ENCODE measurements around the gene CARD16.

The CARD16 gene

GRCh38 chr11:105049481-105049880 lies 4.3 kb upstream of the CARD16 start:
- DNase-seq (ENCODE audit: low read depth in 1 of 2, low spot score in 1 of 2): no peak
- Histone ChIP-seq H3K27ac (replicated peaks) (no peak overlapping the region), H3K4me3 (replicated peaks; ENCODE audit: insufficient read depth, low read length) (no peak overlapping the region), H3K27me3 (ENCODE audit: insufficient read depth, poor library complexity, severe bottlenecking) (no peaks in the 10 kb centered on the region)
- TF ChIP-seq REST (IDR thresholded peaks at IDR 0.05; ENCODE audit: insufficient replicate concordance, low read depth) (no peak), GABPA (IDR thresholded peaks at IDR 0.05; ENCODE audit: low read depth) (no peak), POLR2AphosphoS5 (IDR thresholded peaks at IDR 0.05; ENCODE audit: low read depth) (no peak), SPI1 (IDR thresholded peaks at IDR 0.05; ENCODE audit: borderline replicate concordance, low read depth) (no peak)

- H3K4me3 ChIP-seq (replicated peaks; ENCODE audit: insufficient read depth, low read length): no peak overlapping the region
- TF ChIP-seq REST (IDR thresholded peaks at IDR 0.05; ENCODE audit: insufficient replicate concordance, low read depth) (no peak), POLR2AphosphoS5 (IDR thresholded peaks at IDR 0.05; ENCODE audit: low read depth) (no peak), CTCF (IDR thresholded peaks at IDR 0.05; ENCODE audit: insufficient read depth, low read length) (no peak), GABPA (IDR thresholded peaks at IDR 0.05; ENCODE audit: low read depth) (no peak), SPI1 (IDR thresholded peaks at IDR 0.05; ENCODE audit: borderline replicate concordance, low read depth) (no peak)
- no peak for DNase-seq (ENCODE audit: low read depth in 1 of 2, low spot score in 1 of 2)
- no peaks in the 10 kb centered on the region for H3K27me3 ChIP-seq (ENCODE audit: insufficient read depth, poor library complexity, severe bottlenecking)
- no peak overlapping the region for H3K27ac ChIP-seq (replicated peaks)
Measured at GRCh38 chr11:105046898-105047579, 1.9 kb upstream of the CARD16 start.

GRCh38 chr11:105045676-105046296 lies 651 bp upstream of the CARD16 start:
- Histone ChIP-seq H3K27me3 (ENCODE audit: insufficient read depth, poor library complexity, severe bottlenecking) (no peaks in the 10 kb centered on the region), H3K4me3 (replicated peaks; ENCODE audit: insufficient read depth, low read length) (no peak overlapping the region), H3K27ac (replicated peaks) (no peak overlapping the region; the same call in 1 of the 2 replicates)
- DNase-seq (ENCODE audit: low read depth in 1 of 2, low spot score in 1 of 2): no peak
- no peak for TF ChIP-seq POLR2AphosphoS5 (IDR thresholded peaks at IDR 0.05; ENCODE audit: low read depth)
- TF ChIP-seq CTCF (IDR thresholded peaks at IDR 0.05; ENCODE audit: insufficient read depth, low read length): no peak
- no peak for TF ChIP-seq REST (IDR thresholded peaks at IDR 0.05; ENCODE audit: insufficient replicate concordance, low read depth)
- no peak for TF ChIP-seq SPI1 (IDR thresholded peaks at IDR 0.05; ENCODE audit: borderline replicate concordance, low read depth)
- no peak for TF ChIP-seq GABPA (IDR thresholded peaks at IDR 0.05; ENCODE audit: low read depth)

All from HL-60 (cell line).